Activated gamma-delta T cell treated with Interleukin-2 at 50 U/mL for 16 hours (primary cell): Measurements from ENCODE around the gene RALGPS1.
"Not testable (repeated sequence)": the region's sequence is repeated elsewhere in the genome, so short reads cannot be mapped to it uniquely, and the experiment has no call there.

Experiments used
- DNase-seq: peaks from one replicate; pipeline ENCODE4 v3.0.0-alpha.2; 2020

Gene RALGPS1

GRCh38 chr9:127161081-127161624 is 246.6 kb downstream of the RALGPS1 start:
- DNase-seq: no peak

- no peak for DNase-seq
These were observed 247.7 kb downstream of the RALGPS1 start for GRCh38 chr9:127162046-127162863.

GRCh38 chr9:127162864-127163365 is 248.3 kb downstream of the RALGPS1 start:
- DNase-seq: no peak

- no peak for DNase-seq
These were observed 248.8 kb downstream of the RALGPS1 start for GRCh38 chr9:127163409-127163808.

GRCh38 chr9:127165116-127165515 is 250.5 kb downstream of the RALGPS1 start:
- DNase-seq: no peak

- DNase-seq: no peak
These were observed 251.5 kb downstream of the RALGPS1 start for GRCh38 chr9:127166111-127166510.

- no peak for DNase-seq
These were observed 252.3 kb downstream of the RALGPS1 start for GRCh38 chr9:127166651-127167524.

GRCh38 chr9:127167560-127168326 is 253.2 kb downstream of the RALGPS1 start:
- DNase-seq: no peak

- no peak for DNase-seq
These were observed 254.4 kb downstream of the RALGPS1 start for GRCh38 chr9:127168756-127169574.

- no peak for DNase-seq
These were observed 254.9 kb downstream of the RALGPS1 start for GRCh38 chr9:127169575-127169883.

- no peak for DNase-seq
These were observed 255.5 kb downstream of the RALGPS1 start for GRCh38 chr9:127170103-127170502.

GRCh38 chr9:127170652-127171051 is 256.1 kb downstream of the RALGPS1 start:
- no peak for DNase-seq

- not testable (repeated sequence) for DNase-seq
These were observed 256.8 kb downstream of the RALGPS1 start for GRCh38 chr9:127171348-127171747.

GRCh38 chr9:127172066-127172707 is 257.6 kb downstream of the RALGPS1 start:
- no peak for DNase-seq

GRCh38 chr9:127173063-127173462 is 258.5 kb downstream of the RALGPS1 start:
- no peak for DNase-seq

- DNase-seq: no peak
These were observed 260.1 kb downstream of the RALGPS1 start for GRCh38 chr9:127174386-127175318.

GRCh38 chr9:127175319-127175715 is 260.7 kb downstream of the RALGPS1 start:
- no peak for DNase-seq

GRCh38 chr9:127175764-127176163 is 261.2 kb downstream of the RALGPS1 start:
- DNase-seq: no peak

- no peak for DNase-seq
These were observed 262.0 kb downstream of the RALGPS1 start for GRCh38 chr9:127176631-127177030.

- no peak for DNase-seq
These were observed 262.6 kb downstream of the RALGPS1 start for GRCh38 chr9:127177231-127177630.
